Measurements from ENCODE around the gene CDC20B.

Gene CDC20B

GRCh38 chr5:55187370-55187769 lies 14.4 kb upstream of the CDC20B start:
- Histone ChIP-seq H3K36me3 (ENCODE audit: insufficient read depth, low read length) (no peaks in the 10 kb centered on the region), H3K27me3 (ENCODE audit: control insufficient read depth in 1 of 2, insufficient read depth in 2 of 2, low read length in 2 of 2) (peaks cover 0 to 6% of the 10 kb centered on the region in 2 donors), H3K9ac (ENCODE audit: low read length) (no peak overlapping the region), H3K4me3 (ENCODE audit: low read depth in 1 of 2, low read length in 2 of 2) (no peak overlapping the region), H3K9me3 (ENCODE audit: low read length) (peaks cover 4% of the 10 kb centered on the region), H3K4me1 (ENCODE audit: insufficient read depth, low read length) (no peaks in the 10 kb centered on the region), H3K27ac (ENCODE audit: low read depth, low read length) (no peak overlapping the region)

DNA sequence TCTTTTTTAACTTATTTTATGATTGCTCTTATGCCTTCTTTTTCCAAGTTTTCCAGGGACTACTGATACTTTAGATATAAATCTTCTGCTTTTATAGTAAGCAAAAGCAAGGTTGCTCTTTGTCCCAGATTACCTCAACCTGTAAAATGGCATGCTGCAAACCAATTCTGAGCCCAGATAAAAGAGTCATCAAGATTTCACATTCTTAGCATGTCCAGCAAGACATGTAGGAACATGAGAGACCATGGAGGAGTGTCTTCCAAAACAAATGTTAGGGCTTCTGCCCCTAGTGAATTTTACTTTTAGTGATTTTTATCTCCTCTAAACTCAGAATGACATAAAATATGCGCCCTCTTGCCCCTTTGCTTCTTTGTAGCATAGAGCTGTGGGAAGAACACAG lies 7.0 kb upstream of the CDC20B start:
- Histone ChIP-seq H3K9me3 (ENCODE audit: low read length) (peaks cover 4% of the 10 kb centered on the region), H3K27me3 (ENCODE audit: control insufficient read depth in 1 of 2, insufficient read depth in 2 of 2, low read length in 2 of 2) (peaks cover 27 to 41% of the 10 kb centered on the region in 2 donors), H3K4me1 (ENCODE audit: insufficient read depth, low read length) (peaks cover 6% of the 10 kb centered on the region), H3K36me3 (ENCODE audit: insufficient read depth, low read length) (no peaks in the 10 kb centered on the region), H3K27ac (ENCODE audit: low read depth, low read length) (no peak overlapping the region), H3K9ac (ENCODE audit: low read length) (no peak overlapping the region), H3K4me3 (ENCODE audit: low read depth in 1 of 2, low read length in 2 of 2) (no peak overlapping the region)

DNA sequence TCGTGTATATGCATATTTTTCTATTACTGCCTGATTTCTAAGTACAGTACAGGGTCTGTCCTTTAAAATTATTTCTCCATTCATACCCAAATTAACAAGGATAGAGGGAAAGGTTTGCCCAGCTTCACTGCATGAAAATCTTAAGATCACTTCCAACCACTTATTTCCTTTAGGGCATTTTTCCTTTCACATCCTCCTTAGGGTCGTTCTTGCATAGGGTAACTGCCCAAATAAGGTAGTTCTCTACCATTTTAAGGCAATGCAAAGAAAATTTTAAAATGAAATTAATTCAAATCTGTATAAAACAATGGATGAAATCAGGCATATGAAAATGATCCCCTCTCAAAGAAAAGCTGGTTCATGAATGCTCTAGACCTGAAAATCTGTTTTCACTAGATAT lies 4.1 kb upstream of the CDC20B start:
- Histone ChIP-seq H3K4me1 (ENCODE audit: insufficient read depth, low read length) (peaks cover 22% of the 10 kb centered on the region), H3K9ac (ENCODE audit: low read length) (no peak overlapping the region), H3K4me3 (ENCODE audit: low read depth in 1 of 2, low read length in 2 of 2) (no peak overlapping the region), H3K9me3 (ENCODE audit: low read length) (no peaks in the 10 kb centered on the region), H3K27me3 (ENCODE audit: control insufficient read depth in 1 of 2, insufficient read depth in 2 of 2, low read length in 2 of 2) (peaks cover 51 to 63% of the 10 kb centered on the region in 2 donors), H3K27ac (ENCODE audit: low read depth, low read length) (no peak overlapping the region), H3K36me3 (ENCODE audit: insufficient read depth, low read length) (no peaks in the 10 kb centered on the region)

DNA sequence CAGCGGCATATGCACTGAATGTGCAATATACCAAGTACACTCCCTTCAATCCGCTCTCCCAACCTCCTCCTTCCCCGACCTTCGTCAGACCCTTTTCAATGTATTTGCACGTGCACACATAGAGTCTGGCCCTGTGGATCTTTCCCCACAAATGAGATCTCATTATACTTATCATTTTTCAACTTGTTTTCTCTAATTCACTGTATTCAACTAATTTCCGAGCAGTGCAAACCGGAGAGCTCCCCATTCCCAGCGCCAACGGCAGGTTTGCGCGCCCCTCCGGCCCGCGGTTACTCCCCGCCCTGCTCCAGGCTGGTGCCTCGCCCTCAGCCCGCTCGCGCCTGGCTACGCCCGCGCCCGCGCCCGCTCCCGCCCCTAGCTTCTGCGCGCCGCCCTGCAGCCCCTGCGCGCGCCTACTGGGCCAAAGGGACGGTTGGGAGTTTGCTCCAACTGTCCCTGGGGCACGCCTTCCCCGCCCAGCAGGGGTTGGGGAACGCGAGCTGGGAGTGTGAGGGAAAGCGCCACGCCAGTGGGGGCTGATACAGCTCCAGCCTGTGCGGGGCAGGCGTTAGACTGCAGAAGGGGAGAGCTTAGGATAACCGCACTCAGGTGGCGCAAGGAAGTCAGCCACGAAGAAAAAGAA lies 3.3 kb upstream of the CDC20B start:
- no peak overlapping the region for H3K9ac ChIP-seq (ENCODE audit: low read length)
- H3K9me3 ChIP-seq (ENCODE audit: low read length) = no peaks in the 10 kb centered on the region
- H3K4me1 ChIP-seq (ENCODE audit: insufficient read depth, low read length) = peaks cover 22% of the 10 kb centered on the region
- H3K27ac ChIP-seq (ENCODE audit: low read depth, low read length) = no peak overlapping the region
- H3K4me3 ChIP-seq (ENCODE audit: low read depth in 1 of 2, low read length in 2 of 2) = peak overlapping the region in 1 of 2 donors; percentile 14
- no peaks in the 10 kb centered on the region for H3K36me3 ChIP-seq (ENCODE audit: insufficient read depth, low read length)
- H3K27me3 ChIP-seq (ENCODE audit: control insufficient read depth in 1 of 2, insufficient read depth in 2 of 2, low read length in 2 of 2) = peaks cover 51 to 63% of the 10 kb centered on the region in 2 donors

GRCh38 chr5:55175781-55176175 lies 2.8 kb upstream of the CDC20B start:
- H3K4me3 ChIP-seq (ENCODE audit: low read depth in 1 of 2, low read length in 2 of 2) = peak overlapping the region in 1 of 2 donors; percentile 14
- H3K27me3 ChIP-seq (ENCODE audit: control insufficient read depth in 1 of 2, insufficient read depth in 2 of 2, low read length in 2 of 2) = peaks cover 51 to 63% of the 10 kb centered on the region in 2 donors
- no peak overlapping the region for H3K9ac ChIP-seq (ENCODE audit: low read length)
- H3K27ac ChIP-seq (ENCODE audit: low read depth, low read length) = no peak overlapping the region
- peaks cover 22% of the 10 kb centered on the region for H3K4me1 ChIP-seq (ENCODE audit: insufficient read depth, low read length)
- H3K9me3 ChIP-seq (ENCODE audit: low read length) = no peaks in the 10 kb centered on the region
- H3K36me3 ChIP-seq (ENCODE audit: insufficient read depth, low read length) = no peaks in the 10 kb centered on the region

- Histone ChIP-seq H3K4me1 (ENCODE audit: insufficient read depth, low read length) (peaks cover 22% of the 10 kb centered on the region), H3K27ac (ENCODE audit: low read depth, low read length) (no peak overlapping the region)
These were observed 782 bp upstream of the CDC20B start for GRCh38 chr5:55173687-55174230.

DNA sequence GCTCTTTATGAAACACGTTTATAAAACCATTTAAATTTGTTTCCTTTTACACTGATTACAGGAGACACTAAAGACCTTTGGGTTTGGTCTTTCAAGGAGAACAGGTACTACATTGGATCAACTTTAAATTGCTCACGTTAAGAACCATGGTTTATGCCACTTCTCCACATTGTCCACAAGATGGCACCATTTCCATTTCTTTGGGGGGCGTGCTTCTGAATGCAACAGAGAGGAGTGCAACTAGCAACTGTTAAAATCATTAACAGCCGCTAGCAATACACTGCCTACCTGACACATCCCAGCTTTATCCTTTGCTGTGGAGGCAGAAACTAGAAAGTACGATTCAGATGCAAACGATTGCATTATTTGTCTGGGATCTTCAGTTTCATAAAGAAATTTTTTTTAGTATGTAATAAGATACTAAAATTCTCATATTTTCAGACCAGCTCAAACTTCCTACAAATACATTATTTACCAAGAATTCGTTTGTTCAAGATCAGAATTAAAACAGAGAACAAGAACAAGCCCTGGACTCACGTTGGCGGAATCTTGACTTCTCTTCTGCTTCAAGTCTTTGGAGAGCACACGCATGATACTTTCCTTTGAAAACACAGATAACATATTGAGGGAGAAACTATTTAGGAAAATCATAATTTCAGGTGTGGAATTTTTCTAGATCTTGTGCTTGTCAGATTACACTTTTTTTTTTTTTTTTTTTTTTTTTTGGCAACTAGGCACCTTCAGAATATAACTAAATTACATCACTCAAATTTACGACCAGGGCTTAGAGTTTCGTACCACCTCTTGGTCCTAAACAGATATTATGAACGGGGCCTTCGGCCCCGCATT lies 702 bp downstream of the CDC20B start:
- Histone ChIP-seq H3K36me3 (ENCODE audit: insufficient read depth, low read length) (no peaks in the 10 kb centered on the region), H3K4me3 (ENCODE audit: low read depth in 1 of 2, low read length in 2 of 2) (peak overlapping the region; percentile 50 to 59), H3K27ac (ENCODE audit: low read depth, low read length) (no peak overlapping the region), H3K9ac (ENCODE audit: low read length) (no peak overlapping the region), H3K27me3 (ENCODE audit: control insufficient read depth in 1 of 2, insufficient read depth in 2 of 2, low read length in 2 of 2) (peaks cover 44 to 47% of the 10 kb centered on the region in 2 donors), H3K9me3 (ENCODE audit: low read length) (no peaks in the 10 kb centered on the region), H3K4me1 (ENCODE audit: insufficient read depth, low read length) (peaks cover 22% of the 10 kb centered on the region)

More at GRCh38 chr5:55173687-55174230, 782 bp upstream of the CDC20B start:
- peaks cover 51 to 58% of the 10 kb centered on the region in 2 donors for H3K27me3 ChIP-seq (ENCODE audit: control insufficient read depth in 1 of 2, insufficient read depth in 2 of 2, low read length in 2 of 2)
- H3K9me3 ChIP-seq (ENCODE audit: low read length) = no peaks in the 10 kb centered on the region
- H3K9ac ChIP-seq (ENCODE audit: low read length) = no peak overlapping the region
- H3K4me3 ChIP-seq (ENCODE audit: low read depth in 1 of 2, low read length in 2 of 2) = peak overlapping the region in 1 of 2 donors; percentile 76
- no peaks in the 10 kb centered on the region for H3K36me3 ChIP-seq (ENCODE audit: insufficient read depth, low read length)

DNA sequence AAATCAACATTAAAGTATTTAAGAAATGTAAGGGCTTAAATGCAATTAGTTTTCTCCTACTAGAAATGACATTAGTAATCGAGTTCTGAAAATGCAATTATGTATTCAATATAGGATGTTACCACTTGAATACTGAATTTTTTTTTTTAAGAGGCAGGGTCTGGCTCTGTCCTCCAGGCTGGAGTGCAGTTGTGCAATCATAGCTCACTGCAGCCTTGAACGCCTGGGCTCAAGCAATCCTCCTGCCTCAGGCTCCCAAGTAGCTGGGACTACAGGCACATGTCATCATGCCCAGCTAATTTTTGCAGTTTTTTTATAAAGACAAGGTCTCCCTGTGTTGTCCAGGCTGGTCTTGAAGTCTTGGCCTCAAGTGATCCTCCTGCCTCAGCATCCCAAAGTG lies 1.5 kb downstream of the CDC20B start:
- Histone ChIP-seq H3K4me3 (ENCODE audit: low read depth in 1 of 2, low read length in 2 of 2) (no peak overlapping the region), H3K36me3 (ENCODE audit: insufficient read depth, low read length) (no peaks in the 10 kb centered on the region), H3K27me3 (ENCODE audit: control insufficient read depth in 1 of 2, insufficient read depth in 2 of 2, low read length in 2 of 2) (peaks cover 36 to 39% of the 10 kb centered on the region in 2 donors)

DNA sequence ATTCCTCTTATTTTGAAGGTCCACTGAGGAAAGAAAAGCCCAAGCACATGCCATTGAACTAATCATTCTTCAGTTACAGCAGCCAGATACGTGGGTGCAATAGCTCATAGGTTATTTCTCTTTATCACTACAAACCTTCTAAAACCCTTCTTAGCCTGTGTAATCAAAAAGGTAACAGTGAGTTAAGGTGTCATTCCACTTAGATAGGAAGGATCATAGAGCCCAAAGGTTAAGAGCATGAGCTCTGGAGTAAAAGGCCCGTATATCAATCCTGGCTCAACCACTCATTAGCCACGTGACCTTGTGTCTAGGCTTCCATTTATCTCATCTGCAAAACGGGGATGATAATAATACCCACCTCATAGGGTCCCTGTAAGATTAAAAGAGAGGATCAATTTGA lies 10.3 kb downstream of the CDC20B start:
- Histone ChIP-seq H3K27me3 (ENCODE audit: control insufficient read depth in 1 of 2, insufficient read depth in 2 of 2, low read length in 2 of 2) (no peaks in the 10 kb centered on the region), H3K9me3 (ENCODE audit: low read length) (no peaks in the 10 kb centered on the region), H3K36me3 (ENCODE audit: insufficient read depth, low read length) (peaks cover 4% of the 10 kb centered on the region), H3K4me1 (ENCODE audit: insufficient read depth, low read length) (peaks cover 4% of the 10 kb centered on the region), H3K27ac (ENCODE audit: low read depth, low read length) (no peak overlapping the region), H3K9ac (ENCODE audit: low read length) (no peak overlapping the region), H3K4me3 (ENCODE audit: low read depth in 1 of 2, low read length in 2 of 2) (no peak overlapping the region)

More for the DNA sequence above, 1.5 kb downstream of the CDC20B start:
- no peak overlapping the region for H3K27ac ChIP-seq (ENCODE audit: low read depth, low read length)
- no peak overlapping the region for H3K9ac ChIP-seq (ENCODE audit: low read length)
- H3K4me1 ChIP-seq (ENCODE audit: insufficient read depth, low read length) = peaks cover 22% of the 10 kb centered on the region
- H3K9me3 ChIP-seq (ENCODE audit: low read length) = no peaks in the 10 kb centered on the region

- H3K27ac ChIP-seq (ENCODE audit: low read depth, low read length) = no peak overlapping the region
These were observed 12.3 kb downstream of the CDC20B start for GRCh38 chr5:55160493-55161209.

More at GRCh38 chr5:55160493-55161209, 12.3 kb downstream of the CDC20B start:
- no peak overlapping the region for H3K9ac ChIP-seq (ENCODE audit: low read length)
- no peaks in the 10 kb centered on the region for H3K27me3 ChIP-seq (ENCODE audit: control insufficient read depth in 1 of 2, insufficient read depth in 2 of 2, low read length in 2 of 2)
- peaks cover 4% of the 10 kb centered on the region for H3K4me1 ChIP-seq (ENCODE audit: insufficient read depth, low read length)
- H3K4me3 ChIP-seq (ENCODE audit: low read depth in 1 of 2, low read length in 2 of 2) = peak overlapping the region in 1 of 2 donors; percentile 84
- H3K36me3 ChIP-seq (ENCODE audit: insufficient read depth, low read length) = peaks cover 4% of the 10 kb centered on the region
- H3K9me3 ChIP-seq (ENCODE audit: low read length) = no peaks in the 10 kb centered on the region
